Psoas muscle (tissue), 8 donors: ENCODE results near the gene TOP1. TPM values are rescaled to one million over a fixed set of nuclear protein-coding genes. Genes with fewer than 3 reads are reported as not detected.

ENCODE experiments used
- ATAC-seq, 4 donors: fragments of 200-7000 bp; cut with Tn5 transposase; one replicate each; pipeline ENCODE4 v1.9.1; 2020; ENCODE audit warnings: moderate library complexity in 3 of 4, mild to moderate bottlenecking in 2 of 4
- DNase-seq, 2 donors: peaks; one replicate each; pipeline ENCODE4 v3.0.0-alpha.2; 2020
- H3K27ac ChIP-seq: fragments of 200-600 bp; one replicate; pipeline ENCODE4 v1.8.0; 2022
- H3K27me3 ChIP-seq, 3 donors: fragments of 200-600 bp in 1 of 3; one replicate each; pipeline versions ENCODE4 v1.6.1 to v1.8.0; 2013 to 2022; ENCODE audit warnings: low read length in 2 of 3, mild to moderate bottlenecking in 2 of 3, moderate library complexity in 1 of 3; ENCODE audit not compliant: insufficient read depth in 3 of 3
- H3K36me3 ChIP-seq, 2 donors: fragments of 200-600 bp in 1 of 2; one replicate each; pipeline versions ENCODE4 v1.6.1 to v1.8.0; 2013 to 2022; ENCODE audit warnings: low read depth in 1 of 2, mild to moderate bottlenecking in 1 of 2, moderate library complexity in 1 of 2; ENCODE audit not compliant: insufficient read depth in 1 of 2
- H3K4me1 ChIP-seq: fragments of 200-600 bp; one replicate; pipeline ENCODE4 v1.8.0; 2022
- H3K4me3 ChIP-seq: fragments of 200-600 bp; one replicate; pipeline ENCODE4 v1.8.0; 2022; ENCODE audit warnings: mild to moderate bottlenecking
- H3K9me3 ChIP-seq: fragments of 200-600 bp; one replicate; pipeline ENCODE4 v1.8.0; 2022
- CTCF ChIP-seq: fragments of 200-600 bp; IDR thresholded peaks from one replicate; pipeline ENCODE4 v1.8.0; 2022; ENCODE audit warnings: antibody characterized with exemption
- WGBS, 3 donors: extraction: QIAGEN DNeasy Blood & Tissue Kit; methylation state at CpG; one replicate each; pipeline versions ENCODE4 v1.1.6 to v1.1.7; 2013; 5-methylcytosine and 5-hydroxymethylcytosine counted together
- intact Hi-C, 2 donors: fragments of 100-400 bp; cut with DNase I; formaldehyde crosslinking; loops; one replicate each; pipeline versions ENCODE4 v1.11.0 to v1.14.2; 2022
- polyA plus RNA-seq, 3 donors: library from polyadenylated mRNA; stranded (reverse); fragments of 200-250 nt; gene quantifications; one replicate each; pipeline ENCODE4 v1.2.3, GENCODE V29; 2013
- total RNA-seq, 4 donors: library from RNA; stranded (reverse); fragmentation: NEBNext Ultra II Directional in 2 of 4; extraction: Animal tissue kit (Norgen Biotek cat#: 25700) in 2 of 4; gene quantifications; one replicate each; pipeline versions ENCODE4 v1.2.1 to v1.2.4, GENCODE V29; 2021 to 2023
- donor health status: healthy with polysubstance abuse.
- donor health status: DM: no; HTN: no; CAD: no; lungs with moderate emphysema.
- donor health status: Bipolar disorder and iron deficiency.
- donor health status: healthy.
- donor health status: DM: yes; HTN: yes; CAD: no.
- donor health status: DM: no; HTN: no; CAD: no.
- donor health status: DM: no; HTN: no; CAD: no.
- donor health status: DM: yes; HTN: yes; CAD: no.

The TOP1 gene
- total and polyA plus RNA-seq, 7 donors, result 10.6 to 30.7 (median 22.2) TPM

GRCh38 chr20:41011551-41012067 is 17.0 kb upstream of the TOP1 start:
- DNase-seq (no peak), ATAC-seq (no peak)
- no peaks in the 10 kb centered on the region for H3K4me1 ChIP-seq
- H3K27ac ChIP-seq, result no peak overlapping the region
- WGBS, 3 donors, result 82 to 84% (median 84%) methylated on average over 5 of the region's 5 CpGs
- peaks cover under 1% of the 10 kb centered on the region for H3K9me3 ChIP-seq
- TF ChIP-seq CTCF, result no peak
- H3K27me3 ChIP-seq, result peaks cover 0 to 3% (median 0%) of the 10 kb centered on the region in 3 donors
- no peak overlapping the region for H3K4me3 ChIP-seq
- intact Hi-C loops, result no loop called here
- H3K36me3 ChIP-seq, result no peaks in the 10 kb centered on the region

DNA sequence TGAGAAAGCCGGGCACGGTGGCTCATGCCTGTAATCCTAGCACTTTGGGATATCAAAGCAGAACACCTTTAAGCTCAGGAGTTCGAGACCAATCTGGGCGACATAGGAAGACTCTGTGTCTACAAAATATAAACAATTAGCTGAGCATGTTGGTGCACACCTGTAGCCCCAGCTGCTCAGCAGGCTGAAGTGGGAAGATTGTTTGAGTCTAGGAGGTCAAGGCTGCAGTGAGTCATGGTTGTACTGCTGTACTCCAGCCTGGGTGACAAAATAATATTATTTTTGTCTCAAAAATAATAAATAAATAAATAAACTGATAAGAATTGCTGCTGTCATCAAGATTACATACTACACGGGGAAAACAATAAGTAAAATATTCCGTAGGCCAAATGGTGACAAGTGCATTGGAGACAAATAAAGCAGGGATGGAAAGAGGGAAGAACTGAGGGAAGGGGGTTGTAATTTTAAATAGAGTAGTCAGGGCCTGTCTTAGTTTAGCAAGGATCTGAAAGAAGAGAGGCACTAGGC is 14.0 kb upstream of the TOP1 start:
- no peaks in the 10 kb centered on the region for H3K36me3 ChIP-seq
- no peak overlapping the region for H3K4me3 ChIP-seq
- ATAC-seq (no peak), DNase-seq (no peak)
- WGBS, 3 donors, result 91 to 92% (median 91%) methylated on average over 6 of the region's 6 CpGs
- TF ChIP-seq CTCF, result no peak
- H3K27me3 ChIP-seq, result peaks cover 0 to 3% (median 0%) of the 10 kb centered on the region in 3 donors
- H3K9me3 ChIP-seq, result no peaks in the 10 kb centered on the region
- H3K27ac ChIP-seq, result no peak overlapping the region
- H3K4me1 ChIP-seq, result no peaks in the 10 kb centered on the region
- intact Hi-C loops, result no loop called here

GRCh38 chr20:41017448-41018042 is 11.1 kb upstream of the TOP1 start:
- no peaks in the 10 kb centered on the region for H3K9me3 ChIP-seq
- H3K36me3 ChIP-seq, result no peaks in the 10 kb centered on the region
- H3K27ac ChIP-seq, result no peak overlapping the region
- TF ChIP-seq CTCF, result no peak
- WGBS, 3 donors, result 76 to 86% (median 85%) methylated on average over 3 of the region's 3 CpGs
- H3K4me1 ChIP-seq, result no peaks in the 10 kb centered on the region
- DNase-seq (no peak), ATAC-seq (no peak)
- intact Hi-C loops, result no loop called here
- no peaks in the 10 kb centered on the region for H3K27me3 ChIP-seq
- no peak overlapping the region for H3K4me3 ChIP-seq

GRCh38 chr20:41018153-41018552 is 10.5 kb upstream of the TOP1 start:
- Histone ChIP-seq H3K4me1 (no peaks in the 10 kb centered on the region), H3K9me3 (no peaks in the 10 kb centered on the region), H3K4me3 (no peak overlapping the region), H3K27me3 (no peaks in the 10 kb centered on the region), H3K27ac (no peak overlapping the region), H3K36me3 (no peaks in the 10 kb centered on the region)
- intact Hi-C loops, result no loop called here
- TF ChIP-seq CTCF, result no peak
- ATAC-seq (no peak), DNase-seq (no peak)
- 89 to 92% (median 90%) methylated on average over 2 of the region's 2 CpGs for WGBS, 3 donors

GRCh38 chr20:41023549-41023948 is 5.1 kb upstream of the TOP1 start:
- H3K27me3 ChIP-seq, result no peaks in the 10 kb centered on the region
- H3K36me3 ChIP-seq, result no peaks in the 10 kb centered on the region
- H3K27ac ChIP-seq, result no peak overlapping the region
- H3K4me3 ChIP-seq, result no peak overlapping the region
- no peaks in the 10 kb centered on the region for H3K9me3 ChIP-seq
- 81 to 92% (median 88%) methylated on average over 3 of the region's 3 CpGs for WGBS, 3 donors
- TF ChIP-seq CTCF, result no peak
- ATAC-seq (no peak), DNase-seq (no peak)
- no peaks in the 10 kb centered on the region for H3K4me1 ChIP-seq
- intact Hi-C loops, result no loop called here
